COLO668 (cell line): ENCODE results near the gene VGLL4.
"Not testable (repeated sequence)": the region's sequence is repeated elsewhere in the genome, so short reads cannot be mapped to it uniquely, and the experiment has no call there.

Experiments used
- DNase-seq: peaks from one replicate; lab custom pipeline; 2025; ENCODE audit not compliant: unreplicated experiment; lab: John Stamatoyannopoulos, UW

Gene VGLL4

GRCh38 chr3:11536132-11536935, 107.4 kb downstream of the VGLL4 start:
- DNase-seq: no peak

GRCh38 chr3:11535243-11535960, 108.3 kb downstream of the VGLL4 start:
- DNase-seq: no peak

- DNase-seq: no peak
Measured at GRCh38 chr3:11534793-11535101, 109.0 kb downstream of the VGLL4 start.

GRCh38 chr3:11534011-11534792, 109.5 kb downstream of the VGLL4 start:
- DNase-seq: no peak

- DNase-seq: no peak
Measured at GRCh38 chr3:11532931-11533391, 110.8 kb downstream of the VGLL4 start.

- DNase-seq: no peak
Measured at GRCh38 chr3:11530153-11530721, 113.5 kb downstream of the VGLL4 start.

- no peak for DNase-seq
Measured at GRCh38 chr3:11529281-11529680, 114.4 kb downstream of the VGLL4 start.

GRCh38 chr3:11526121-11526520, 117.6 kb downstream of the VGLL4 start:
- DNase-seq: not testable (repeated sequence)

- DNase-seq: no peak
Measured at GRCh38 chr3:11523572-11524101, 120.1 kb downstream of the VGLL4 start.

GRCh38 chr3:11522953-11523571, 120.7 kb downstream of the VGLL4 start:
- DNase-seq: no peak

GRCh38 chr3:11522398-11522715, 121.4 kb downstream of the VGLL4 start:
- no peak for DNase-seq

- no peak for DNase-seq
Measured at GRCh38 chr3:11521167-11521566, 122.5 kb downstream of the VGLL4 start.

GRCh38 chr3:11517601-11518000, 126.1 kb downstream of the VGLL4 start:
- no peak for DNase-seq

GRCh38 chr3:11514191-11514821, 129.4 kb downstream of the VGLL4 start:
- no peak for DNase-seq

GRCh38 chr3:11513817-11514135, 129.9 kb downstream of the VGLL4 start:
- no peak for DNase-seq

GRCh38 chr3:11513125-11513816, 130.4 kb downstream of the VGLL4 start:
- not testable (repeated sequence) for DNase-seq

- DNase-seq: not testable (repeated sequence)
Measured at GRCh38 chr3:11511606-11512005, 132.1 kb downstream of the VGLL4 start.

GRCh38 chr3:11510356-11510755, 133.4 kb downstream of the VGLL4 start:
- no peak for DNase-seq

- no peak for DNase-seq
Measured at GRCh38 chr3:11510001-11510340, 133.7 kb downstream of the VGLL4 start.
